HepG2 (cell line): Measurements from ENCODE around the gene NXPH4. TPM values are rescaled to one million over a fixed set of nuclear protein-coding genes. Genes with fewer than 3 reads are reported as not detected.
A peak's percentile ranks its signal among the peaks of the same experiment; 100 is the strongest.

Source experiments
- GATAD2A ChIP-seq: IDR thresholded peaks from 2 replicates; pipeline ENCODE4 v1.6.1; 2016
- MEIS2 ChIP-seq: sonication (generic); formaldehyde crosslinking; IDR thresholded peaks from 2 replicates; pipeline ENCODE4 v1.9.0; 2021; ENCODE audit warnings: mild to moderate bottlenecking, missing genetic modification reagents
- NFATC3 ChIP-seq: sonication (generic); formaldehyde crosslinking; IDR thresholded peaks from 2 replicates; pipeline ENCODE4 v1.5.1; 2020; ENCODE audit warnings: mild to moderate bottlenecking, missing genetic modification reagents
- NR2F2 ChIP-seq: IDR thresholded peaks from 2 replicates; pipeline ENCODE4 v1.6.1; 2012; ENCODE audit warnings: low read depth, inconsistent platforms, borderline replicate concordance
- NR3C1 ChIP-seq: sonication (generic); formaldehyde crosslinking; IDR thresholded peaks from 2 replicates; pipeline ENCODE4 v1.4.0; 2020; ENCODE audit warnings: missing genetic modification reagents
- RAD21 ChIP-seq: fragments of 450-650 bp; formaldehyde crosslinking; IDR thresholded peaks from 2 replicates; pipeline ENCODE4 v1.5.0; 2020; ENCODE audit warnings: mild to moderate bottlenecking
- SP5 ChIP-seq: IDR thresholded peaks from 2 replicates; pipeline ENCODE4 v1.6.1; 2016; ENCODE audit warnings: low read depth, borderline replicate concordance
- TOE1 ChIP-seq: sonication (generic); formaldehyde crosslinking; IDR thresholded peaks from 2 replicates; pipeline ENCODE4 v1.4.0; 2020; ENCODE audit warnings: mild to moderate bottlenecking, missing genetic modification reagents
- ZNF224 ChIP-seq: sonication (generic); formaldehyde crosslinking; IDR thresholded peaks from 2 replicates; pipeline ENCODE4 v1.5.0; 2020; ENCODE audit warnings: mild to moderate bottlenecking, missing genetic modification reagents
- ZNF672 ChIP-seq: sonication (generic); formaldehyde crosslinking; IDR thresholded peaks from 2 replicates; pipeline ENCODE4 v1.8.1; 2022; ENCODE audit warnings: missing genetic modification reagents
- ZNF724P ChIP-seq: sonication (generic); formaldehyde crosslinking; IDR thresholded peaks from 2 replicates; pipeline ENCODE4 v1.8.0; 2022; ENCODE audit warnings: missing genetic modification reagents, borderline replicate concordance
- polyA plus RNA-seq, 8 experiments: library from polyadenylated mRNA; depleted of rRNA in 3 of 8; stranded (reverse) in 7 of 8; unstranded in 1 of 8; fragments of >200 nt; fragmentation: Illumina TruSeq in 4 of 8; extraction: Trizol in 4 of 8; gene quantifications; 2 replicates each; pipeline versions ENCODE4 v1.2.1 to v1.2.3, GENCODE V29; 2011 to 2016; ENCODE audit warnings: low read depth in 4 of 8, missing spikeins in 1 of 8, mixed read lengths in 1 of 8; ENCODE audit not compliant: insufficient read depth in 1 of 8
- total RNA-seq, 5 experiments: library from RNA; depleted of rRNA; stranded (reverse); fragments of >200 nt; fragmentation: Illumina TruSeq; extraction: Trizol; gene quantifications; 2 replicates each; pipeline ENCODE4 v1.2.3, GENCODE V29; 2016; ENCODE audit warnings: low read depth in 1 of 5
- TF ChIP-seq, protein P1 (sequence below): sonication (generic); formaldehyde crosslinking; IDR thresholded peaks from 2 replicates; pipeline ENCODE4 v1.4.0; 2020; ENCODE audit warnings: missing genetic modification reagents, borderline replicate concordance
- TF ChIP-seq, protein P2 (sequence below): sonication (generic); formaldehyde crosslinking; IDR thresholded peaks from 2 replicates; pipeline ENCODE4 v1.5.0; 2020; ENCODE audit warnings: mild to moderate bottlenecking, missing genetic modification reagents, borderline replicate concordance
- TF ChIP-seq, protein P3 (sequence below): sonication (generic); formaldehyde crosslinking; IDR thresholded peaks from 2 replicates; pipeline ENCODE4 v1.5.0; 2020; ENCODE audit warnings: mild to moderate bottlenecking, missing genetic modification reagents

Gene NXPH4
- total and polyA plus RNA-seq, 2 of the 13 experiments (the other 11 are each of a cell fraction or from before 2014, with no cell fraction given), result 0.13 TPM; not detected in 1

DNA sequence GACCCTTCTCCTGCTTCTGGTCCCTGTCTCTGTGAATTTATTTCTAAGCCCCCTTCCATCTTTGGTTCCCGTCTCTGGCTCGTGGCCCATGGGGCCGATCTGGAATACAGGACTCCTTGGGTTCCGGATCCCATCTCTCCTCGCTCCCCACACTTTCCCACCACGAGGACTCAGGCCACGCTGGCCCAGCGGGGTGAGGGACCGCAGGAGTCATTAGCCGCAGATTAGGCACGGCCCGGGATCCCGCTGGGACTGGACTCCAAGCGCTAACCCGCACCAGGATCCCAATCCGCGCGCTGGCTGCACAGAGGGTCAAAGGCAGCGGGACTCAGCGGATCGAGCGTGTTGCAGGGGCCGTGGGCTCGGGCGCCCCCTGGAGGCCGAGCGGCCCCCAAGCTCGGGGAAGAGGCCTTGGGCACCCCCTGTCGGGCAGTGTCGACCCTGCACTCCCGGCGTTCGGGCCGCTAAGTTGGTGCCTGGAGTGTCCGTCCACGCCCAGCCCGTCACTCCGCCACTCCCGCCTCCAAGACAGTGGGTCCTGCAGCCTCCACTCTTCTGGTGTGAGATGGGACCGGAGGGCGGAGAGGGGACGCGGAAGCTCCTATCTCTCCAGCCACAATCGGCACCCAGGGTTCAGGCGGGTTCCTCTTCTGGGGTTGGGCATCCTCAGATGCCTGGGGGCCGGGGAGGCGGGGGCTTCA is 22.4 kb downstream of the NXPH4 start (continued):
- TF ChIP-seq, protein P1, sequence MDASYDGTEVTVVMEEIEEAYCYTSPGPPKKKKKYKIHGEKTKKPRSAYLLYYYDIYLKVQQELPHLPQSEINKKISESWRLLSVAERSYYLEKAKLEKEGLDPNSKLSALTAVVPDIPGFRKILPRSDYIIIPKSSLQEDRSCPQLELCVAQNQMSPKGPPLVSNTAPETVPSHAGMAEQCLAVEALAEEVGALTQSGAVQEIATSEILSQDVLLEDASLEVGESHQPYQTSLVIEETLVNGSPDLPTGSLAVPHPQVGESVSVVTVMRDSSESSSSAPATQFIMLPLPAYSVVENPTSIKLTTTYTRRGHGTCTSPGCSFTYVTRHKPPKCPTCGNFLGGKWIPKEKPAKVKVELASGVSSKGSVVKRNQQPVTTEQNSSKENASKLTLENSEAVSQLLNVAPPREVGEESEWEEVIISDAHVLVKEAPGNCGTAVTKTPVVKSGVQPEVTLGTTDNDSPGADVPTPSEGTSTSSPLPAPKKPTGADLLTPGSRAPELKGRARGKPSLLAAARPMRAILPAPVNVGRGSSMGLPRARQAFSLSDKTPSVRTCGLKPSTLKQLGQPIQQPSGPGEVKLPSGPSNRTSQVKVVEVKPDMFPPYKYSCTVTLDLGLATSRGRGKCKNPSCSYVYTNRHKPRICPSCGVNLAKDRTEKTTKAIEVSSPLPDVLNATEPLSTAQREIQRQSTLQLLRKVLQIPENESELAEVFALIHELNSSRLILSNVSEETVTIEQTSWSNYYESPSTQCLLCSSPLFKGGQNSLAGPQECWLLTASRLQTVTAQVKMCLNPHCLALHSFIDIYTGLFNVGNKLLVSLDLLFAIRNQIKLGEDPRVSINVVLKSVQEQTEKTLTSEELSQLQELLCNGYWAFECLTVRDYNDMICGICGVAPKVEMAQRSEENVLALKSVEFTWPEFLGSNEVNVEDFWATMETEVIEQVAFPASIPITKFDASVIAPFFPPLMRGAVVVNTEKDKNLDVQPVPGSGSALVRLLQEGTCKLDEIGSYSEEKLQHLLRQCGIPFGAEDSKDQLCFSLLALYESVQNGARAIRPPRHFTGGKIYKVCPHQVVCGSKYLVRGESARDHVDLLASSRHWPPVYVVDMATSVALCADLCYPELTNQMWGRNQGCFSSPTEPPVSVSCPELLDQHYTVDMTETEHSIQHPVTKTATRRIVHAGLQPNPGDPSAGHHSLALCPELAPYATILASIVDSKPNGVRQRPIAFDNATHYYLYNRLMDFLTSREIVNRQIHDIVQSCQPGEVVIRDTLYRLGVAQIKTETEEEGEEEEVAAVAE (CRISPR knock-in tag), result peak; percentile 81; the same call in 1 of the 2 replicates
- TF ChIP-seq NR3C1 (CRISPR knock-in tag) (no peak), NFATC3 (no peak), MEIS2 (CRISPR knock-in tag) (no peak), ZNF724P (no peak), TOE1 (CRISPR knock-in tag) (no peak), NR2F2 (no peak; the same call in 1 of the 2 replicates), RAD21 (CRISPR knock-in tag) (peak; percentile 98), GATAD2A (CRISPR knock-in tag) (peak; percentile 62), ZNF672 (no peak), ZNF224 (CRISPR knock-in tag) (no peak), SP5 (CRISPR knock-in tag) (no peak; the same call in 1 of the 2 replicates)
- TF ChIP-seq, protein P2, sequence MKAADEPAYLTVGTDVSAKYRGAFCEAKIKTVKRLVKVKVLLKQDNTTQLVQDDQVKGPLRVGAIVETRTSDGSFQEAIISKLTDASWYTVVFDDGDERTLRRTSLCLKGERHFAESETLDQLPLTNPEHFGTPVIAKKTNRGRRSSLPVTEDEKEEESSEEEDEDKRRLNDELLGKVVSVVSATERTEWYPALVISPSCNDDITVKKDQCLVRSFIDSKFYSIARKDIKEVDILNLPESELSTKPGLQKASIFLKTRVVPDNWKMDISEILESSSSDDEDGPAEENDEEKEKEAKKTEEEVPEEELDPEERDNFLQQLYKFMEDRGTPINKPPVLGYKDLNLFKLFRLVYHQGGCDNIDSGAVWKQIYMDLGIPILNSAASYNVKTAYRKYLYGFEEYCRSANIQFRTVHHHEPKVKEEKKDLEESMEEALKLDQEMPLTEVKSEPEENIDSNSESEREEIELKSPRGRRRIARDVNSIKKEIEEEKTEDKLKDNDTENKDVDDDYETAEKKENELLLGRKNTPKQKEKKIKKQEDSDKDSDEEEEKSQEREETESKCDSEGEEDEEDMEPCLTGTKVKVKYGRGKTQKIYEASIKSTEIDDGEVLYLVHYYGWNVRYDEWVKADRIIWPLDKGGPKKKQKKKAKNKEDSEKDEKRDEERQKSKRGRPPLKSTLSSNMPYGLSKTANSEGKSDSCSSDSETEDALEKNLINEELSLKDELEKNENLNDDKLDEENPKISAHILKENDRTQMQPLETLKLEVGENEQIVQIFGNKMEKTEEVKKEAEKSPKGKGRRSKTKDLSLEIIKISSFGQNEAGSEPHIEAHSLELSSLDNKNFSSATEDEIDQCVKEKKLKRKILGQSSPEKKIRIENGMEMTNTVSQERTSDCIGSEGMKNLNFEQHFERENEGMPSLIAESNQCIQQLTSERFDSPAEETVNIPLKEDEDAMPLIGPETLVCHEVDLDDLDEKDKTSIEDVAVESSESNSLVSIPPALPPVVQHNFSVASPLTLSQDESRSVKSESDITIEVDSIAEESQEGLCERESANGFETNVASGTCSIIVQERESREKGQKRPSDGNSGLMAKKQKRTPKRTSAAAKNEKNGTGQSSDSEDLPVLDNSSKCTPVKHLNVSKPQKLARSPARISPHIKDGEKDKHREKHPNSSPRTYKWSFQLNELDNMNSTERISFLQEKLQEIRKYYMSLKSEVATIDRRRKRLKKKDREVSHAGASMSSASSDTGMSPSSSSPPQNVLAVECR (CRISPR knock-in tag), result peak; percentile 77; the same call in 1 of the 2 replicates
- TF ChIP-seq, protein P3, sequence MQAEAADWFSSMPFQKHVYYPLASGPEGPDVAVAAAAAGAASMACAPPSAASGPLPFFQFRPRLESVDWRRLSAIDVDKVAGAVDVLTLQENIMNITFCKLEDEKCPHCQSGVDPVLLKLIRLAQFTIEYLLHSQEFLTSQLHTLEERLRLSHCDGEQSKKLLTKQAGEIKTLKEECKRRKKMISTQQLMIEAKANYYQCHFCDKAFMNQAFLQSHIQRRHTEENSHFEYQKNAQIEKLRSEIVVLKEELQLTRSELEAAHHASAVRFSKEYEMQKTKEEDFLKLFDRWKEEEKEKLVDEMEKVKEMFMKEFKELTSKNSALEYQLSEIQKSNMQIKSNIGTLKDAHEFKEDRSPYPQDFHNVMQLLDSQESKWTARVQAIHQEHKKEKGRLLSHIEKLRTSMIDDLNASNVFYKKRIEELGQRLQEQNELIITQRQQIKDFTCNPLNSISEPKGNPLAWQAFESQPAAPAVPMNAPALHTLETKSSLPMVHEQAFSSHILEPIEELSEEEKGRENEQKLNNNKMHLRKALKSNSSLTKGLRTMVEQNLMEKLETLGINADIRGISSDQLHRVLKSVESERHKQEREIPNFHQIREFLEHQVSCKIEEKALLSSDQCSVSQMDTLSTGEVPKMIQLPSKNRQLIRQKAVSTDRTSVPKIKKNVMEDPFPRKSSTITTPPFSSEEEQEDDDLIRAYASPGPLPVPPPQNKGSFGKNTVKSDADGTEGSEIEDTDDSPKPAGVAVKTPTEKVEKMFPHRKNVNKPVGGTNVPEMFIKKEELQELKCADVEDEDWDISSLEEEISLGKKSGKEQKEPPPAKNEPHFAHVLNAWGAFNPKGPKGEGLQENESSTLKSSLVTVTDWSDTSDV (CRISPR knock-in tag), result no peak
